HG02938 (cell line): ENCODE measurements around the gene L3MBTL3.
"Not testable (repeated sequence)": the region's sequence is repeated elsewhere in the genome, so short reads cannot be mapped to it uniquely, and the experiment has no call there.

Experiments
- ATAC-seq: cut with Tn5 transposase; IDR thresholded peaks from one replicate; pipeline ENCODE4 v1.9.1; 2021; ENCODE audit warnings: mild to moderate bottlenecking, moderate library complexity; ENCODE audit not compliant: unreplicated experiment

The L3MBTL3 gene

DNA sequence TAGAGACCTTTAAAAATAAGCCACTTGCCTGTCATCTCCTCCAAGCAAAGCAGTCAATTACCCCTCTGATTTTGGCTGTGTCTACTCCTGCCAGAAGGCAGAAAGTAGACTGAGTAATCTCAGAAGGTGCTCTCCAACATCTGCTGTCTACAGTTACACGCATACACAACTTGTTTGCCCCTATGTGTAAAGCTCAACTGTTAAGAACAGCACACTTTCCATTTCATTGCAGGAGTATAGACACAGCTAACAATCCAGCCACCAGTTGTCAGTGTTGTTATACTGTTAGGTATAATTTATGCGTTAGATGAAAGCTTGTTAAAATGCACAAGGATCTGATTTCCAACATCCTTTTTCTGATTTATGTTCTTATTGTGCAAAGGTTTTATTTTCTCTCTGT is 116.2 kb downstream of the L3MBTL3 start:
- ATAC-seq = no peak

DNA sequence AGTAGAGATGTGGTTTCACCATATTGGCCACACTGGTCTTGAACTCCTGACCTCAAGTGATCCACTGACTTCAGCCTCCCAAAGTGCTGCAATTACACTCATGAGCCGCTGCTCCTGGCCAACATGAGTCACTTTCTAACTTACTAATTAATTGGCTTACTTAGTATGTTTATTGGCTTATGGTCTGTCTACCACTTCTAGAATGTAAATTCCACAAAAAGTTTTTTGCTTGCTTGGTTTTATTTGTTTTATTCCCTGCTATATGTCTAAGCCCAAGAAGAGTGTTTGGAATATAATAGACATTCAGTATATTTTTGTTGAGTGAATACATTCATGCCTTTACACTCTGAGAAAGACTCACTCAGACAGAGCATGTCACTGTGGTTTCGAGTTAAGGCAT is 118.4 kb downstream of the L3MBTL3 start:
- no peak for ATAC-seq

DNA sequence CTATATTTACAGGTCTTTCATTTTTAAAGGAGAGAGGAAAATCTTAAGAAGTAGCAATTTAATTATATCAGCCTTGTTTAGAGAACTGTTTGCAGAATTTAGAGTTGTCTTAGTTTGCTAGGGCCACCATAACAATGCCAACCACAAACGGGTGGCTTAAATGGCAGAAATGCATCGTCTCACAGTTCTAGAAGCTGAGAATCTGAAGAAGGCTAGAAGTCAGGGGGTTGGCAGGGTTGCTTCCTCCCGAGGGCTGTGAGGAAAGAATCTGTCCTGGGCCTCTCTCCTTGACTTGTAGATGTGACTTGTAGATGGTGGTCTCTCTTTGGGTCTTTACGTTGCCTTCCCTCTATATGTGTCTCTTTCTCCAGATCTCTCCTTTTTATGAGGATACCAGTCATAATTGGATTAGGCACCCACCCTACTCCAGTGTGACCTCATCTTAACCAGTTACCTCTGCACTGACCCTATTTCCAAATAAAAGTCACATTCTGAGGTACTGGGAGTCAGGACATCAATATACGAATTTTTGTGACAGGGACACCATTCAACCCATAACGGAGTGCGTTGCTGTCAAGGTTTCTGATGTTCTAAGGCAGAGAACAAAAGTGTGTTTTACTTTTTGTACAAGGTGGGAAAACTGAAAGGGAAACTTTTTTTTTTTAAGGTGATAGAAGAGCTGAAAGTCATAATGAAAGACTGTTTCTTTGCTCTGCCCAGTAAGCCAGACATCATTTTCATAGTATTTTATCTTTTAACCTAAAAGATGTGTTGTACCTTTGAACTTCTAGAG is 119.9 kb downstream of the L3MBTL3 start:
- ATAC-seq = peak; percentile 66

DNA sequence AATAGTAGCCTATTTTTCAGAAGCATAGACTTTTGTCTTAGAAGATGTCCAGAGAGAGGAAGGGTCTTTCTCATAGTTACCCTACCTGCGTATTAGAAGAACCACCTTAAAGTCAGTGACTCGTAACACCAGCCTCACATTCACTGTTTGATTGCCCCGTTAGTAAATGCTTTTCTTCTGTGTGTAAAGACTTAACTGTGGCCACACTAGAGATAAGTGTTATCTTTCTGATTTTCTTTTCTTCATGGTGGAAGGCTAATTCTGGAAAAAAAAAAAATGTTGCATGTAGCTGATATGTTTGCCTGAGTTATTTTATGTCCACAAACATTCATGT is 120.5 kb downstream of the L3MBTL3 start:
- peak; percentile 31 for ATAC-seq

DNA sequence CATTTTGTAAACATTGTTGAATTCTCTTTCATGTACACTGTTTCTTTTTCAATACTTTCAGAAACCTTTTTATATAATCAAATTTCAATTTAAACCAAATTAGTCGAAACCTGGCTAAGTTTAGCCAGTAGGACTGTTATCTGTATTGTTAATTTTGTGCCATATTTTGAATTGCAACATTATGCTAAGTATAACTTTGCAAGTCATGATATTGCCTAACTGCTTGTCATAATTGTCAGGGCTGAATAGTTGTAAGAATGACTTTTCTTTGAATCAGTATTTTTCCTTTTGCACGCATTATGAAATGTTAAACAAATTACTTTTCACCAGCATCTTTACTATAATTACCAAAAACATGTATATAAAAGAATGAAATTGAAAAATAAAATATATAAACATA is 121.7 kb downstream of the L3MBTL3 start:
- ATAC-seq = no peak

DNA sequence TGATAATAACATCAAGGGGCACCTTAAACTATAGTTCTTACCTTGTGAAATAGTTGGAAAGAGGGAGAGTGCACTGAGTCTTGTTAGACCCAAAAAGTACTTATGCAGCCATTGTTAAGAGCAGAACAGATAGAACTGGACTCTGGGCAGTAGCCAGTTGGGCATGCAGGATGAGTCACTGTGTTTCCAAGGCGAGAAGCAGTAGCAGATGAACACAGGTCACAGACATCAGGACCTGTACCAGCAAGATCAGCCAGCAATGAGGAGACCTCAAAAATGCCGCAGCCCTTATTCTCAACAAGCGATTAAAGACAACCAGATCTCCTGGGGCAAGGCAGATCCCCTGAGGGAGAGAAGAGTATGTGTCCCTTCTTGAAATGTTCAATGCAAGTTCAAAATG is 125.3 kb downstream of the L3MBTL3 start:
- no peak for ATAC-seq

DNA sequence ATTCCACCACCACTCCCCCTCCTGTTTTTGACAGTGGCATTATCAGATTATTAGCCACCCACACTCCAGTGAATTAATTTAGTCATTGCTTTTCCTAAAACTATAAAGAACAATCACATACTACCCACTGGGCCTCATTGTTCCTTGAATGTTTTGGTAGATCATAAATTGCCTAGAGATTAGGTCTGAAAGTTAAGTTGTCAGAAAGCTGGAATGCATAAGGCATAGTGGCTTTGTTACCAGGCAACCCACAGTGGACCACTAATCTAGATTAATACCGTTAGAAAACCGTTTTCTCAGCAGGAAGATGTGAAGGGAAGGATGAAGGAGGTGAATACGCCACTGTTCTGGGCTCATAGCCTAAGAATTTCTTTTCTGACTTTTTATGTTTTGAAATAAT is 128.7 kb downstream of the L3MBTL3 start:
- ATAC-seq = no peak

DNA sequence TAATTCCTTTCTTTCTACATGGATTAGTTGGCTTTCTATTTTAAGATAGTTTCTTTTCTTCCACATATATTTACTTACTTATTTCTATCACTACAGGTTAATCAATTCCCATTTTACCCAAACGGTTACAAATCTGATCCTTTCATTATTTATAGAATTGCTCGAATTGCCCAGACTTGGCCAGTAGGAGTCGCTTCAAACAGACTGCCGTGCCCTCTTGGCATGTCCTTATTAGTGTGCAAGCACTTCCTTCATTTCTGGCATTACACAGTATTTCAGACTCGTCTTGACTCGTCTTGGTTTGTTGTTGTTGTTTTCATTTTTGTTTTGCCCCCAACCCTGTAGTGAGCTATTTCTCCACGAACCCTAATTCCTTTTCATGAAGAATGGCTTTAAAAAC is 129.8 kb downstream of the L3MBTL3 start:
- no peak for ATAC-seq

DNA sequence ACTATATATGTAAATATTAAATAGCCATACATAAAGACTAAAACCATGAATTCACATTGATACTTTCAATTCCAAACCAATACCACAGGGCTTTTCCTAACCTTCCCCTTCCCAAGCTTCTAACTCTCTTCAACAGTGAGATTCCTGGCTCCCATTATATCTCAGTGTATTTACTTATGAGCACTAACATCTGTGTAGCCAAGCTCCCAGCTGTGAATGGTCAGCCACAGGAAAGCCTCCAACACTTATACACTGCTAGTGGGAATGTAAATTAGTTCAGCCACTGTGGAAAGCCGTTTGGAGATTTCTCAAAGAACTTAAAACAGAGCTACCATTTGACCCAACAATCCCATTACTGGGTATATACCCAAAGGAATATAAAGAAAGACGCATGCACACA is 130.6 kb downstream of the L3MBTL3 start:
- ATAC-seq = not testable (repeated sequence)

DNA sequence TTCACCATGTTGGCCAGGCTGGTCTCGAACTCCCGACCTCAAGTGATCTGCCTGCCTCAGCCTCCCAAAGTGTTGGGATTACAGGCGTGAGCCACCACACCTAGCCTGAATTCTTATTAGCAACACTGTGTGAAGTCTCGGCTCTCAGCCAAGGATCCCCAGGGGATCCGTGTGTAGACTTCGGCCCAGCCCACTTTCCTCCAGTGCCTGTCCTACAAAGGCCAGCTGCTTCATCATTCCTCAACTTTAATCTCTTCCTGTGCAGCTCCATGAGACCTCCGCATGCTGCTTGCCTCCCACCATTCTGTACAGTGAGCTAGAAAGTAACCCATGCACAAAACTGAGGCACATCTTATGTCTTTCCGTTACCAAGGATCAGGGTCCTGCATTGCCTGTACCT is 132.5 kb downstream of the L3MBTL3 start:
- no peak for ATAC-seq

DNA sequence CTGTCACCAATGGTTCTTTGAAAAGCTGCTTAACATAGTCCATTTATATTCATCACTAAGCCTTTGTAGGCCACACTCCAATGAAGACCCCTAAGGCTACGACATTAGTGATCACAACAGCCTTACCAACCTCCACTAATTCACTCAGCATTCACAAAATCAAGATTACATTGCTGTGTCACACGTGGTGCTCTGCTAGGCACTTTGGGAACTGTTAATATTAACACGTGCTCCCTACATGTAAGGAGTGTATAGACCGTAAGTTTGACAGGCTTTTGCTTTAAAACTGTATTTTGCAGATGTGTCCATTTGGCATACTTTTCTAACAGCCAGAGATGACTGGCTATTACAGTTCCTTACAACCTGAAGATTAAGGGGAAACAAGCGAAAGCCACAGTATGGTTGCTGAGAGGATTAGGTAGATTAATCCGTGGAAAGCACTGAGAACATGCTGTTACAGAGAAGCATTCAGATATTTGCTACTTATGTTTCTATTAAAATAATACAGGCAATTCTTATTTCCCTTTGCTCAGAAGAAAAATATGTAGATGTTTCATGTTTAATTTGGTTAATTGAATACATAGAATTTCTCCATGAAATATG is 134.6 kb downstream of the L3MBTL3 start:
- no peak for ATAC-seq

DNA sequence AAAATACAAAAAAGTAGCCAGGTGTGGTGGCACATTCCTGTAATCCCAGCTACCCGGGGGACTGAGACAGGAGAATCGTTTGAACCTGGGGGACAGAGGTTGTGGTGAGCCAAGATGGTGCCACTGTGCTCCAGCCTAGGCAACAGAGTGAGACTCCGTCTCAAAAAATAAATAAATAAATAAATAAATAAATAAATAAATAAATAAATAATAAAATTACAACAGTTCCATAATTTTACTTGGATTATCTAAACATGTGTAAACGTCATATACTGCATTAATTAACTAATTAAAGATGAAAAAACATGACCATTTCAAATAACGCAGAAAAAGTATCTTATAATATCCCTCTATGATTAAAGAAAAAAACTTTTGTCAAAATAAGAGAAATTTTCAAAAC is 138.5 kb downstream of the L3MBTL3 start:
- ATAC-seq = no peak

DNA sequence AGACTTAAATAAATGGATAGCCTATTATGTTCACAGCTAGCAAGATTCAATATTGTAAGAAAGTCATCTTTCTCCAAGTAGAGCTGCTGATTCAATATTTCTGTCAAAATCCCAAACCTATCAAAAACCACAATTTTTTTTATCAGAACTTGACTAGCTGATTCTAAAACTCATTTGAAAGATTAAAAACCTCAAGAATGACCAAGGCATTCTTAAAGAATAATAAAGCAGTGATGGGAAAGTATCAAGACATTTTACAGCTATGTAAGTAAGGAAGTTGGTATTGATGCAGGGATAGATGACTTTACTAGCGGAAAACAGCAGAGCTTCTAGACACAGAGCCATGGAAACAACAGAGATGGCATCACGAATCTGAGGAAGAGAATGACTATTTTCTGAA is 139.7 kb downstream of the L3MBTL3 start:
- no peak for ATAC-seq

DNA sequence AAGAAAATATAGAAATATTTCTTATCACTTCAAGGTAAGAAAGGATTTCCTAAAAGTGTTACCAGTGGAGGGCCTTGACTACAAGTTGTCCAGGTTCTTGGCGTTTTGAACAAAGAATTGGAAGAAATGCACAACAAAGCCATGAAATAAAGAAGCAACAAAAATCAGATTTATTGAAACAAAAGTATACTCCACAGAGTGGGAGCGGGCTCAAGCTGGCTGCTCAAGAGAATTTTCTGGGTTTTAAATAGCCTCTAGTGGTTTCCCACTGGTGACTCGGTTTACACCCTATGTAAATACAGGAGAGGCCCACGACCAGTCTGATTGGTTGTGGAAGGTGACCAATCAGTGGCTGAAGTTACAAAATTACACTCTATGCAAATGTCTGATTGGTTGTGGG is 140.2 kb downstream of the L3MBTL3 start:
- no peak for ATAC-seq

DNA sequence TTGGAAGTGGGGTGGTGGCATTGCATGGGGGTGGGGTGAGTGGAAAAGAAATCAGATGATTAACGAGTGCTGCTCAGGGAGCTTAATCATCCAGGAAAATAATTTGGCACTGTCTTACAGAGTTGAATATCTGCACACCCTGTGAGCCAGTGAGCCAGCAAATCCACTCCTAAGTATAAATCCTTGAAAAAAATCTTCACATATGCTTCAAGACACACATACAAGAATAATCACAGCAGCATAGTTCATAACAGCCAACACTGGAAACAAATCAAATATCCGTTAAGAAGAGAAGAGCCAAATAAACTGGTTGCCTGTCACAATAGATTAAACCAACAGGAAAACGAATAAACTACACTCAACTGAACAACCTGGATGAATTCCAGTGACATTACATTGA is 141.6 kb downstream of the L3MBTL3 start:
- no peak for ATAC-seq

DNA sequence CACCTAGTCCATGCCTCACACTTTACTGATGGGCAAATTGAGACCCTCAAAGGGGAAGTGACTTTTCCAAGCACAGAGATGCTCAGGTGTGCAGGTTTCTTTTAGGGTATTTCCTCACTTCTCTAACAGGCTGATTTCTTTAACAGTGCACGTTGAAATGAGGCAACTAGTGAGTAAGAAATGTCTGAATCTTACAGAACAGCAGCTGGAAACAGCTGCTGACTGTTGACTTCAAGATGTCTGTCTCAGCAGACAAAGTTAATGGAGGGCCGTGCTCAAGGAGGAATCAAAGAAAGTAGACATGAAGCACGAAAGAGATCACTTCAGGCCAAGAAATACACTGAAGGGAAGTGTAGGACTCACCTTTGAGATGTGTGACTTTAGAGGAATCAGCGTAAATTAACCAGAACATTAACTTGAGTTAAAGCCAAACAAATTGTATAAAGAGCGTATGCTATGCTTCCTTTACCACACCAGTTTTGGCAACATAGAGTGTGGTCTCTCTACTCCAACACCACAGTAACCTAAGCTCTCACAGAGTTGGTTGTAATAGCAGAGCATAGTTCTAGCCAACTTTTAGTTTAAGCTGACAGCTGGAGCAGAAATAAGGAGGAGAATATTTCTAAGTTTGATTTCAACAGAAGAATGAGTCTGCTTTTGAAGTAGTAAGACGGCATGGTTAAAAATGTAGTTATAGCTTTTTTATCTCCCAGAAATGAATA is 143.5 kb downstream of the L3MBTL3 start:
- no peak for ATAC-seq

DNA sequence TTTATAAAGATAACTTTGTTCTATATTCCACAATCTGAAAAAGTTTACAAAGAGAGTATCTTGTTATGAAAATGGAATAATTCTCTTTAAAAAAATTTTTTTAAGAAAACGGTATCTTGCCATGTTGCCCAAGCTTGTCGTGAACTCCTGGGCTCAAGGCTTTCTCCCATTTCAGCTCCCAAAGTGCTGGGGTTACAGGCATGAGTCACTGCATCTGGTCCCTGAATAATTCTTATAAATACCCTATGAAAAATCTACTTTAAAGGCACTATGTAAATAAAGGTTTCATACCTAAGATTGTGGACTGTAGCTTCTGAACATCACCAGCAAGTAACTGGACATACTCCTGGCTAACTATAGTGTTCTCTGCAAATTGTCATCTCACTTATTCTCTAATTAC is 144.0 kb downstream of the L3MBTL3 start:
- no peak for ATAC-seq

DNA sequence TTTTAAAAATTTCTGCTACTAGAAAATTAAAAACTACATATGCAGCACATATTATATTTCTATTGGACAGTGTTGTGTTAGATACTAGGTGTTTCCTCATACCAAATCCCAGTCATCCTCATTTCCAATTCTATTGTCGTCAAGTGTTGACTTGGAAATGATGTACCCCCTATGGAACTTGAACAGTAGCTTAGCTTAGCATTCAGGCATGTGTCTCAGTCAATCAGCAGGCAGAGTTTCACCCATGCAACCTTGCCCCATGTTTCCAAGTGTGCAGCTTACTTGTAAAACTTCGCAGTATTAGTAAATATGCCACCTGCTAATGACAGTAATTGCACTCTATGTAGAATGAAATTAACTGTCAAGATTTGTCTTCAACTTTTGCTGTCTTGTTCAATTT is 144.9 kb downstream of the L3MBTL3 start:
- no peak for ATAC-seq

DNA sequence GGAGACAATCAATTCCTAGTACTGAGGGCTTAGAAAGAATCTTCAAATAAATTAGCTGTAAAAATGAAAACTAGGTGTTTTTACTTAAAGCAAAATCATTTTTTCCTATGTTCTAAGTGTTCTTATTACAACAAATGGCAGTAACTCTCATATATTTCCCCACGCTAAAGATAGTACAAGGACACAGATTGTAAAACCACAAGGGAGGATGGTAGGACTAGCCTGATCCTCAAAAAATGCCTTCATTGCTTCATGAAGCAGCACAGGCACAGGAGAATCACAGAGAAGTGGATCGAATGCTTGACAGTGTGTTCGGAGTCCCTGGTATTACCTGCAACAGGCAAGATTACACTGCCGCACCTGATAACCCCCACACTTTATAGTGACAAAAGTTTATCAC is 145.9 kb downstream of the L3MBTL3 start:
- no peak for ATAC-seq

DNA sequence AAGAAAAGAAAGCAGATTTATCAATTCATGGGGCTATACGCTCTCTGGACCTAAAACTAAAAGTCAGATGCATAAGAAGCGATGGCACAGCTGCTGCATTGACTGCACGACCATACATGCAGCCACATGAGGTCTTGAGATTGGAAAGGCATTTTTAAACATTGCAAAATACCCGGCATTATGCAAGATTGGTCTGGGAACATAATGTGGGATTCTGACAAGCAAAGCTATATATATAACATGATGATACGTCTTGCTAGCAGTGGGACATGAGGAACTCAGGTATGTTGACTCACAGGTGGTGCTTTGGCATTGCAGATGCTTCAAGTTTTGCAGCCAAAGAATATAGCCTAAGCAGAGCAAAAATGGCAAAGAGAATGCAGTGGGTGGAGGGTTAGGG is 149.3 kb downstream of the L3MBTL3 start:
- no peak for ATAC-seq

DNA sequence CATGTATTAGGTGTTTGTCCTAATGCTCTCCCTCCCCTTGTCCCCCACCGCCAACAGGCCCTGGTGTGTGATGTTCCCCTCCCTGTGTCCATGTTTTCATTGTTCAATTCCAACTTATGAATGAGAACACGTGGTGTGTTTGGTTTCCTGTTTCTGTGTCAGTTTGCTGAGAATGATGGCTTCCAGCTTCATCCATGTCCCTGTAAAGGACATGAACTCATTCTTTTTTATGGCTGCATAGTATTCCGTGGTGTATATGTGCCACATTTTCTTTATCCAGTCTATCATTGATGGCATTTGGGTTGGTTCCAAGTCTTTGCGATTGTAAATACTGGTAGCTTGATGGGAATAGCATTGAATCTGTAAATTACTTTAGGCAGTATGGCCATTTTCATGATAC is 151.8 kb downstream of the L3MBTL3 start:
- ATAC-seq = not testable (repeated sequence)

DNA sequence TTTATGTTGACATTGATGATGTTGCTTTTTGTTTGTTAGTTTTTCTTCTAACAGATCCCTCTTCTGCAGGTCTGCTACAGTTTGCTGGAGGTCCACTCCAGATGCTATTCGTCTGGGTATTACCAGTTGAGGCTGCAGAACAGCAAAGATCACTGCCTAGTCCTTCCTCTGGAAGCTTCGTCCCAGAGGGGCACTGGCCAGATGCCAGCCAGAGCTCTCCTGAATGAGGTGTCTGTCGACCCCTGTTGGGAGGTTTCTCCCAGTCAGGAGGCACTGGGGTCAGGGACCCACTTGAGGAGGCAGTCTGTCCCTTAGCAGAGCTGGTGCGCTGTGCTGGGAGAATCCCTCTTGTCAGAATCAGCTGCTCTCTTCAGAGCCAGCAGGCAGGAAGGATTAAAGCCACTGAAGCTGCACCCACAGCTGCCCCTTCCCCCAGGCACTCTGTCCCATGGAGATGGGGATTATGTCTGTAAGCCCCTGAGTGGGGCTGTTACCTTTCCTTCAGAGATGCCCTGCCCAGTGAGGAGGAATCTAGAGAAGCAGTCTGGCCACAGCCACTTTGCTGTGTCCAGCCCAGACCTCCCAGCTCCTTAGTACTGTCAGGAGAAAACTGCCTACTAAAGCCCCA is 155.1 kb downstream of the L3MBTL3 start:
- not testable (repeated sequence) for ATAC-seq
